CD4-positive, CD25-positive, alpha-beta regulatory T cell (primary cell): Measurements from ENCODE around the gene CAPZB. TPM values are rescaled to one million over a fixed set of nuclear protein-coding genes. Genes with fewer than 3 reads are reported as not detected.
"Not testable (repeated sequence)": the region's sequence is repeated elsewhere in the genome, so short reads cannot be mapped to it uniquely, and the experiment has no call there.

Experiments used
- ATAC-seq, 2 donors: fragments of 150-1000 bp; cut with Tn5 transposase; one replicate each; pipeline ENCODE4 v1.10.0; 2021; ENCODE audit warnings: low read depth in 2 of 2, moderate number of reproducible peaks in 2 of 2, moderate library complexity in 1 of 2
- DNase-seq, 3 donors: peaks; one replicate each; pipeline versions ENCODE4 v3.0.0 to v3.0.0-alpha.2; 2012 to 2022; ENCODE audit warnings: mixed read lengths in 1 of 3
- H3K27ac ChIP-seq: one replicate; pipeline ENCODE4 v1.7.0; 2013; ENCODE audit warnings: mild to moderate bottlenecking, low read length; ENCODE audit not compliant: insufficient read depth, poor library complexity, severe bottlenecking
- H3K27me3 ChIP-seq: one replicate; pipeline ENCODE4 v1.7.0; 2013; ENCODE audit warnings: low read length; ENCODE audit not compliant: control insufficient read depth, insufficient read depth
- H3K36me3 ChIP-seq: one replicate; pipeline ENCODE4 v1.7.0; 2013; ENCODE audit warnings: mild to moderate bottlenecking, low read length, moderate library complexity; ENCODE audit not compliant: control insufficient read depth, insufficient read depth
- H3K4me1 ChIP-seq: 2 replicates; pipeline ENCODE4 v1.7.0; 2013; ENCODE audit warnings: mild to moderate bottlenecking, low read length; ENCODE audit not compliant: insufficient read depth, control insufficient read depth, poor library complexity, severe bottlenecking
- H3K4me3 ChIP-seq: one replicate; pipeline ENCODE4 v1.7.0; 2013; ENCODE audit warnings: low read depth, mild to moderate bottlenecking, low read length, moderate library complexity
- H3K9me3 ChIP-seq, 2 experiments: 1 replicate in 1 of 2; 2 replicates in 1 of 2; pipeline ENCODE4 v1.7.0; 2013; ENCODE audit warnings: low read length in 2 of 2, mild to moderate bottlenecking in 1 of 2, moderate library complexity in 1 of 2; ENCODE audit not compliant: control insufficient read depth in 2 of 2
- H3K27ac Mint-ChIP-seq, 3 donors: one replicate each; pipeline ENCODE4 v1.8.0; 2020 to 2022; ENCODE audit warnings: mild to moderate bottlenecking in 3 of 3, mixed read lengths in 3 of 3, moderate library complexity in 2 of 3
- H3K27me3 Mint-ChIP-seq: one replicate; pipeline ENCODE4 v1.8.0; 2022; ENCODE audit warnings: mild to moderate bottlenecking, mixed read lengths
- H3K36me3 Mint-ChIP-seq: one replicate; pipeline ENCODE4 v1.8.0; 2020; ENCODE audit warnings: mixed read lengths
- H3K4me1 Mint-ChIP-seq, 4 donors: one replicate each; pipeline ENCODE4 v1.8.0; 2020 to 2022; ENCODE audit warnings: mixed read lengths in 4 of 4, mild to moderate bottlenecking in 1 of 4
- H3K4me3 Mint-ChIP-seq, 4 donors: one replicate each; pipeline ENCODE4 v1.8.0; 2020 to 2022; ENCODE audit warnings: mild to moderate bottlenecking in 4 of 4, mixed read lengths in 4 of 4, moderate library complexity in 3 of 4
- H3K9me3 Mint-ChIP-seq, 7 donors: one replicate each; pipeline ENCODE4 v1.8.0; 2020 to 2022; ENCODE audit warnings: mixed read lengths in 7 of 7, mild to moderate bottlenecking in 3 of 7, moderate library complexity in 2 of 7
- polyA plus RNA-seq, 4 donors: library from polyadenylated mRNA; unstranded; fragments of 300-500 nt; fragmentation: Illumina TruSeq; gene quantifications; one replicate each; pipeline ENCODE4 v1.2.3, GENCODE V29; 2021
- total RNA-seq: library from RNA; stranded (reverse); gene quantifications from one replicate; pipeline ENCODE4 v1.2.3, GENCODE V29; 2022

Gene CAPZB
- total and polyA plus RNA-seq, 5 donors from 2014 or later, result 372 to 588 (median 462) TPM

- no peaks in the 10 kb centered on the region for H3K36me3 ChIP-seq
- no peak overlapping the region for H3K4me3 ChIP-seq
- Mint-ChIP-seq H3K4me3 (no peak overlapping the region), H3K27ac (no peak overlapping the region), H3K9me3 (peaks cover 0 to 3% (median 0%) of the 10 kb centered on the region in 7 donors), H3K36me3 (peaks cover 3% of the 10 kb centered on the region), H3K27me3 (no peaks in the 10 kb centered on the region), H3K4me1 (peaks cover 0 to 5% (median 1%) of the 10 kb centered on the region in 4 donors)
- ATAC-seq, result no peak
- no peaks in the 10 kb centered on the region for H3K27me3 ChIP-seq
- H3K27ac ChIP-seq, result no peak overlapping the region
- H3K4me1 ChIP-seq, result no peaks in the 10 kb centered on the region
- no peak for DNase-seq
- no peaks in the 10 kb centered on the region for H3K9me3 ChIP-seq
Observed at GRCh38 chr1:19524791-19525190, 39.5 kb upstream of the CAPZB start.

GRCh38 chr1:19522570-19522969, 37.2 kb upstream of the CAPZB start:
- H3K4me3 Mint-ChIP-seq, H3K27me3 Mint-ChIP-seq, H3K4me1 ChIP-seq, H3K27ac ChIP-seq, H3K9me3 Mint-ChIP-seq, H3K36me3 Mint-ChIP-seq, H3K27me3 ChIP-seq, H3K27ac Mint-ChIP-seq, H3K4me1 Mint-ChIP-seq, H3K36me3 ChIP-seq, DNase-seq, ATAC-seq, H3K9me3 ChIP-seq, H3K4me3 ChIP-seq: not testable (repeated sequence)

- Histone ChIP-seq H3K27me3 (no peaks in the 10 kb centered on the region), H3K9me3 (no peaks in the 10 kb centered on the region), H3K27ac (no peak overlapping the region), H3K4me3 (no peak overlapping the region), H3K36me3 (no peaks in the 10 kb centered on the region), H3K4me1 (no peaks in the 10 kb centered on the region)
- Mint-ChIP-seq H3K36me3 (peaks cover 3% of the 10 kb centered on the region), H3K27me3 (peaks cover 6% of the 10 kb centered on the region), H3K27ac (no peak overlapping the region), H3K4me3 (no peak overlapping the region), H3K9me3 (peaks cover 0 to 4% (median 1%) of the 10 kb centered on the region in 7 donors), H3K4me1 (peaks cover 0 to 5% (median 4%) of the 10 kb centered on the region in 4 donors)
- DNase-seq (no peak), ATAC-seq (no peak)
Observed at GRCh38 chr1:19521411-19521810, 36.1 kb upstream of the CAPZB start.

- H3K36me3 ChIP-seq, result no peaks in the 10 kb centered on the region
- peaks cover 0 to 4% (median 1%) of the 10 kb centered on the region in 7 donors for H3K9me3 Mint-ChIP-seq
- no peak overlapping the region for H3K4me3 ChIP-seq
- H3K4me1 ChIP-seq, result no peaks in the 10 kb centered on the region
- no peak for ATAC-seq
- peaks cover 0 to 5% (median 4%) of the 10 kb centered on the region in 4 donors for H3K4me1 Mint-ChIP-seq
- H3K9me3 ChIP-seq, result no peaks in the 10 kb centered on the region
- H3K27me3 ChIP-seq, result no peaks in the 10 kb centered on the region
- DNase-seq, result no peak
- peaks cover 6% of the 10 kb centered on the region for H3K27me3 Mint-ChIP-seq
- no peaks in the 10 kb centered on the region for H3K36me3 Mint-ChIP-seq
- H3K27ac ChIP-seq, result no peak overlapping the region
- H3K4me3 Mint-ChIP-seq, result no peak overlapping the region
- H3K27ac Mint-ChIP-seq, result no peak overlapping the region
Observed at GRCh38 chr1:19517017-19517416, 31.7 kb upstream of the CAPZB start.

GRCh38 chr1:19515201-19515600, 29.9 kb upstream of the CAPZB start:
- Histone ChIP-seq H3K27me3 (no peaks in the 10 kb centered on the region), H3K27ac (no peak overlapping the region), H3K4me1 (no peaks in the 10 kb centered on the region), H3K9me3 (no peaks in the 10 kb centered on the region), H3K36me3 (no peaks in the 10 kb centered on the region), H3K4me3 (no peak overlapping the region)
- ATAC-seq (no peak), DNase-seq (no peak)
- Mint-ChIP-seq H3K4me1 (peaks cover 0 to 8% (median 2%) of the 10 kb centered on the region in 4 donors), H3K27ac (peak overlapping the region in 1 of 3 donors; percentile 9), H3K9me3 (peaks cover 0 to 3% (median 1%) of the 10 kb centered on the region in 7 donors), H3K27me3 (peaks cover 6% of the 10 kb centered on the region), H3K36me3 (no peaks in the 10 kb centered on the region), H3K4me3 (no peak overlapping the region)

GRCh38 chr1:19514391-19514831, 29.1 kb upstream of the CAPZB start:
- Mint-ChIP-seq H3K36me3 (no peaks in the 10 kb centered on the region), H3K4me3 (no peak overlapping the region), H3K27ac (no peak overlapping the region), H3K27me3 (peaks cover 6% of the 10 kb centered on the region), H3K4me1 (peaks cover 0 to 4% (median 3%) of the 10 kb centered on the region in 4 donors), H3K9me3 (peaks cover 0 to 3% (median 1%) of the 10 kb centered on the region in 7 donors)
- no peak overlapping the region for H3K27ac ChIP-seq
- H3K27me3 ChIP-seq, result no peaks in the 10 kb centered on the region
- no peaks in the 10 kb centered on the region for H3K9me3 ChIP-seq
- no peak overlapping the region for H3K4me3 ChIP-seq
- no peaks in the 10 kb centered on the region for H3K4me1 ChIP-seq
- ATAC-seq (no peak), DNase-seq (no peak)
- H3K36me3 ChIP-seq, result no peaks in the 10 kb centered on the region

GRCh38 chr1:19512545-19512944, 27.2 kb upstream of the CAPZB start:
- Histone ChIP-seq H3K9me3 (no peaks in the 10 kb centered on the region), H3K27ac (no peak overlapping the region), H3K36me3 (no peaks in the 10 kb centered on the region), H3K27me3 (no peaks in the 10 kb centered on the region), H3K4me1 (peaks cover 8% of the 10 kb centered on the region), H3K4me3 (no peak overlapping the region)
- H3K4me1 Mint-ChIP-seq, result peaks cover 6 to 9% (median 7%) of the 10 kb centered on the region in 4 donors
- DNase-seq (no peak), ATAC-seq (no peak)
- H3K4me3 Mint-ChIP-seq, result no peak overlapping the region
- peaks cover 0 to 1% (median 0%) of the 10 kb centered on the region in 7 donors for H3K9me3 Mint-ChIP-seq
- H3K27me3 Mint-ChIP-seq, result peaks cover 2% of the 10 kb centered on the region
- peak overlapping the region in 1 of 3 donors; percentile 21 for H3K27ac Mint-ChIP-seq
- no peaks in the 10 kb centered on the region for H3K36me3 Mint-ChIP-seq

- no peaks in the 10 kb centered on the region for H3K9me3 ChIP-seq
- no peaks in the 10 kb centered on the region for H3K36me3 Mint-ChIP-seq
- no peak for ATAC-seq
- DNase-seq, result no peak
- peaks cover 6 to 9% (median 7%) of the 10 kb centered on the region in 4 donors for H3K4me1 Mint-ChIP-seq
- H3K4me1 ChIP-seq, result peaks cover 8% of the 10 kb centered on the region
- no peaks in the 10 kb centered on the region for H3K36me3 ChIP-seq
- H3K27me3 ChIP-seq, result no peaks in the 10 kb centered on the region
- H3K27ac ChIP-seq, result no peak overlapping the region
- peaks cover 0 to 1% (median 0%) of the 10 kb centered on the region in 7 donors for H3K9me3 Mint-ChIP-seq
- no peak overlapping the region for H3K4me3 Mint-ChIP-seq
- peak overlapping the region in 1 of 3 donors; percentile 32 for H3K27ac Mint-ChIP-seq
- H3K27me3 Mint-ChIP-seq, result peaks cover 9% of the 10 kb centered on the region
- no peak overlapping the region for H3K4me3 ChIP-seq
Observed at GRCh38 chr1:19511116-19511515, 25.8 kb upstream of the CAPZB start.
